ENCODE results near the gene IRS2. TPM values are rescaled to one million over a fixed set of nuclear protein-coding genes. Genes with fewer than 3 reads are reported as not detected.

The IRS2 gene
- total RNA-seq, 1 experiment from 2014 or later = 9.2 TPM

DNA sequence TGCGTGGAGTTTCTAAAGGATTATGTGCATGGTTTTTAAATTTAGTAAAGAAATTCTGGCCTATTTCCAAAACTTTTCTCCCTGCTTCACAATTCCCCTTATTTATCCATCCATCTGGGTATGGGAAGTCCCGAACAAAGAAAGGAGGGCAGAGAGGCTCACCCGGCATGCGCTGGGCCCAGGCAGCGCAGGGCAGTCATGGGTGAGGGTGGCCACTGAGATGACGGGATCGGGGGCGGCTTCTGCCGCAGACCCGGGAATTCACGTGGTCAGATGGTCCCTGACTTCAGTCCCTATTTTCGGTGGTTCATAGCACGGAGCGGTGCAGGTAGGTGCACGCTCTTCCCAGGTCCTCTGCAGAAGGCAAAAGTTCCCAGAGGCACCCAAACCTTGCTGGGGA is 14.5 kb downstream of the IRS2 start:
- Histone ChIP-seq H3K9me2 (ENCODE audit: insufficient read depth) (no peaks in the 10 kb centered on the region), H3K9me3 (ENCODE audit: control insufficient read depth in 1 of 2, insufficient read depth in 1 of 2, low read depth in 1 of 2, low read length in 2 of 2) (no peaks in the 10 kb centered on the region), H3K27ac (ENCODE audit: low read depth, low read length) (no peak overlapping the region), H3K4me2 (ENCODE audit: low read length) (no peak overlapping the region), H3K9ac (ENCODE audit: low read length) (no peak overlapping the region), H3K79me2 (ENCODE audit: insufficient read depth, low read length) (peaks cover 33% of the 10 kb centered on the region), H3K4me1 (ENCODE audit: control insufficient read depth in 1 of 2, insufficient read depth in 2 of 2, low read length in 2 of 2) (peaks cover 11 to 36% of the 10 kb centered on the region in 2 experiments; a peak in 3 of 4 replicates), H3K27me3 (ENCODE audit: insufficient read depth, low read length) (no peaks in the 10 kb centered on the region), H3K4me3 (replicated peaks in 1 of 2; ENCODE audit: low read depth in 1 of 2, low read length in 2 of 2) (no peak overlapping the region), H4K20me1 (ENCODE audit: insufficient read depth) (no peaks in the 10 kb centered on the region), H3K36me3 (ENCODE audit: control insufficient read depth in 1 of 2, insufficient read depth in 2 of 2, low read length in 2 of 2) (no peaks in the 10 kb centered on the region), H2AFZ (ENCODE audit: low read depth, low read length, poor library complexity, severe bottlenecking) (no peak overlapping the region)
- DNase-seq (ENCODE audit: low read depth, low spot score) (no peak), ATAC-seq (no peak)
- RAD21 ChIA-PET (ENCODE audit: low non-redundant PET in 1 of 2, low total read pairs in 2 of 2, uncharacterized antibody in 2 of 2, unreplicated experiment in 2 of 2) = no interaction called here
- CTCF ChIA-PET = no interaction called here
- intact Hi-C loops (cut with micrococcal nuclease) = no loop called here
- TF ChIP-seq FOSL1 (IDR thresholded peaks at IDR 0.05; ENCODE audit: low read depth) (no peak), EZH2phosphoT487 (IDR thresholded peaks at IDR 0.05; ENCODE audit: borderline replicate concordance) (no peak), SIN3A (IDR thresholded peaks at IDR 0.05; ENCODE audit: low read depth) (no peak), YY1 (IDR thresholded peaks at IDR 0.05; ENCODE audit: extremely low read depth, insufficient replicate concordance, low read depth, low read length) (no peak), EZH2 (IDR thresholded peaks at IDR 0.05) (no peak), EGR1 (IDR thresholded peaks at IDR 0.05; ENCODE audit: low read depth) (no peak), POLR2A (IDR thresholded peaks at IDR 0.05; ENCODE audit: borderline replicate concordance, extremely low read depth, insufficient read depth, insufficient read length) (no peak), SRF (IDR thresholded peaks at IDR 0.05; ENCODE audit: low read depth) (no peak), POLR2AphosphoS5 (IDR thresholded peaks at IDR 0.05; ENCODE audit: low read depth, low read length) (no peak), CBX3 (IDR thresholded peaks at IDR 0.05; ENCODE audit: low read depth) (no peak), ELF1 (IDR thresholded peaks at IDR 0.05; ENCODE audit: borderline replicate concordance, low read depth) (no peak), ZNF274 (IDR thresholded peaks at IDR 0.05; ENCODE audit: low read depth, low read length) (no peak), RAD21 (IDR thresholded peaks at IDR 0.05; ENCODE audit: low read depth) (no peak), CEBPB (IDR thresholded peaks at IDR 0.05; ENCODE audit: low read depth) (no peak)
- TF ChIP-seq, protein P1, sequence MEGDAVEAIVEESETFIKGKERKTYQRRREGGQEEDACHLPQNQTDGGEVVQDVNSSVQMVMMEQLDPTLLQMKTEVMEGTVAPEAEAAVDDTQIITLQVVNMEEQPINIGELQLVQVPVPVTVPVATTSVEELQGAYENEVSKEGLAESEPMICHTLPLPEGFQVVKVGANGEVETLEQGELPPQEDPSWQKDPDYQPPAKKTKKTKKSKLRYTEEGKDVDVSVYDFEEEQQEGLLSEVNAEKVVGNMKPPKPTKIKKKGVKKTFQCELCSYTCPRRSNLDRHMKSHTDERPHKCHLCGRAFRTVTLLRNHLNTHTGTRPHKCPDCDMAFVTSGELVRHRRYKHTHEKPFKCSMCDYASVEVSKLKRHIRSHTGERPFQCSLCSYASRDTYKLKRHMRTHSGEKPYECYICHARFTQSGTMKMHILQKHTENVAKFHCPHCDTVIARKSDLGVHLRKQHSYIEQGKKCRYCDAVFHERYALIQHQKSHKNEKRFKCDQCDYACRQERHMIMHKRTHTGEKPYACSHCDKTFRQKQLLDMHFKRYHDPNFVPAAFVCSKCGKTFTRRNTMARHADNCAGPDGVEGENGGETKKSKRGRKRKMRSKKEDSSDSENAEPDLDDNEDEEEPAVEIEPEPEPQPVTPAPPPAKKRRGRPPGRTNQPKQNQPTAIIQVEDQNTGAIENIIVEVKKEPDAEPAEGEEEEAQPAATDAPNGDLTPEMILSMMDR (IDR thresholded peaks at IDR 0.05 in 2 of 3, conservative IDR thresholded peaks at IDR 0.05 in 1 of 3; ENCODE audit: borderline replicate concordance in 1 of 3, insufficient read depth in 1 of 3, low read depth in 2 of 3, low read length in 2 of 3) = no peak
- TF ChIP-seq, protein P2, sequence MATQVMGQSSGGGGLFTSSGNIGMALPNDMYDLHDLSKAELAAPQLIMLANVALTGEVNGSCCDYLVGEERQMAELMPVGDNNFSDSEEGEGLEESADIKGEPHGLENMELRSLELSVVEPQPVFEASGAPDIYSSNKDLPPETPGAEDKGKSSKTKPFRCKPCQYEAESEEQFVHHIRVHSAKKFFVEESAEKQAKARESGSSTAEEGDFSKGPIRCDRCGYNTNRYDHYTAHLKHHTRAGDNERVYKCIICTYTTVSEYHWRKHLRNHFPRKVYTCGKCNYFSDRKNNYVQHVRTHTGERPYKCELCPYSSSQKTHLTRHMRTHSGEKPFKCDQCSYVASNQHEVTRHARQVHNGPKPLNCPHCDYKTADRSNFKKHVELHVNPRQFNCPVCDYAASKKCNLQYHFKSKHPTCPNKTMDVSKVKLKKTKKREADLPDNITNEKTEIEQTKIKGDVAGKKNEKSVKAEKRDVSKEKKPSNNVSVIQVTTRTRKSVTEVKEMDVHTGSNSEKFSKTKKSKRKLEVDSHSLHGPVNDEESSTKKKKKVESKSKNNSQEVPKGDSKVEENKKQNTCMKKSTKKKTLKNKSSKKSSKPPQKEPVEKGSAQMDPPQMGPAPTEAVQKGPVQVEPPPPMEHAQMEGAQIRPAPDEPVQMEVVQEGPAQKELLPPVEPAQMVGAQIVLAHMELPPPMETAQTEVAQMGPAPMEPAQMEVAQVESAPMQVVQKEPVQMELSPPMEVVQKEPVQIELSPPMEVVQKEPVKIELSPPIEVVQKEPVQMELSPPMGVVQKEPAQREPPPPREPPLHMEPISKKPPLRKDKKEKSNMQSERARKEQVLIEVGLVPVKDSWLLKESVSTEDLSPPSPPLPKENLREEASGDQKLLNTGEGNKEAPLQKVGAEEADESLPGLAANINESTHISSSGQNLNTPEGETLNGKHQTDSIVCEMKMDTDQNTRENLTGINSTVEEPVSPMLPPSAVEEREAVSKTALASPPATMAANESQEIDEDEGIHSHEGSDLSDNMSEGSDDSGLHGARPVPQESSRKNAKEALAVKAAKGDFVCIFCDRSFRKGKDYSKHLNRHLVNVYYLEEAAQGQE (IDR thresholded peaks at IDR 0.05; ENCODE audit: low read depth) = no peak
- TF ChIP-seq, protein P3, sequence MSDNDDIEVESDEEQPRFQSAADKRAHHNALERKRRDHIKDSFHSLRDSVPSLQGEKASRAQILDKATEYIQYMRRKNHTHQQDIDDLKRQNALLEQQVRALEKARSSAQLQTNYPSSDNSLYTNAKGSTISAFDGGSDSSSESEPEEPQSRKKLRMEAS (IDR thresholded peaks at IDR 0.05) = no peak
- TF ChIP-seq, protein P4, sequence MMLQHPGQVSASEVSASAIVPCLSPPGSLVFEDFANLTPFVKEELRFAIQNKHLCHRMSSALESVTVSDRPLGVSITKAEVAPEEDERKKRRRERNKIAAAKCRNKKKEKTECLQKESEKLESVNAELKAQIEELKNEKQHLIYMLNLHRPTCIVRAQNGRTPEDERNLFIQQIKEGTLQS (IDR thresholded peaks at IDR 0.05) = no peak
- TF ChIP-seq, protein P5, sequence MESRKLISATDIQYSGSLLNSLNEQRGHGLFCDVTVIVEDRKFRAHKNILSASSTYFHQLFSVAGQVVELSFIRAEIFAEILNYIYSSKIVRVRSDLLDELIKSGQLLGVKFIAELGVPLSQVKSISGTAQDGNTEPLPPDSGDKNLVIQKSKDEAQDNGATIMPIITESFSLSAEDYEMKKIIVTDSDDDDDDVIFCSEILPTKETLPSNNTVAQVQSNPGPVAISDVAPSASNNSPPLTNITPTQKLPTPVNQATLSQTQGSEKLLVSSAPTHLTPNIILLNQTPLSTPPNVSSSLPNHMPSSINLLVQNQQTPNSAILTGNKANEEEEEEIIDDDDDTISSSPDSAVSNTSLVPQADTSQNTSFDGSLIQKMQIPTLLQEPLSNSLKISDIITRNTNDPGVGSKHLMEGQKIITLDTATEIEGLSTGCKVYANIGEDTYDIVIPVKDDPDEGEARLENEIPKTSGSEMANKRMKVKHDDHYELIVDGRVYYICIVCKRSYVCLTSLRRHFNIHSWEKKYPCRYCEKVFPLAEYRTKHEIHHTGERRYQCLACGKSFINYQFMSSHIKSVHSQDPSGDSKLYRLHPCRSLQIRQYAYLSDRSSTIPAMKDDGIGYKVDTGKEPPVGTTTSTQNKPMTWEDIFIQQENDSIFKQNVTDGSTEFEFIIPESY (IDR thresholded peaks at IDR 0.05; ENCODE audit: extremely low read depth, insufficient replicate concordance, low read length) = no peak
- POLR2A ChIA-PET = no interaction called here
- BruUV-seq (replicated peaks) = no TSS peak
